ENCODE data around the gene MB.

Gene MB

DNA sequence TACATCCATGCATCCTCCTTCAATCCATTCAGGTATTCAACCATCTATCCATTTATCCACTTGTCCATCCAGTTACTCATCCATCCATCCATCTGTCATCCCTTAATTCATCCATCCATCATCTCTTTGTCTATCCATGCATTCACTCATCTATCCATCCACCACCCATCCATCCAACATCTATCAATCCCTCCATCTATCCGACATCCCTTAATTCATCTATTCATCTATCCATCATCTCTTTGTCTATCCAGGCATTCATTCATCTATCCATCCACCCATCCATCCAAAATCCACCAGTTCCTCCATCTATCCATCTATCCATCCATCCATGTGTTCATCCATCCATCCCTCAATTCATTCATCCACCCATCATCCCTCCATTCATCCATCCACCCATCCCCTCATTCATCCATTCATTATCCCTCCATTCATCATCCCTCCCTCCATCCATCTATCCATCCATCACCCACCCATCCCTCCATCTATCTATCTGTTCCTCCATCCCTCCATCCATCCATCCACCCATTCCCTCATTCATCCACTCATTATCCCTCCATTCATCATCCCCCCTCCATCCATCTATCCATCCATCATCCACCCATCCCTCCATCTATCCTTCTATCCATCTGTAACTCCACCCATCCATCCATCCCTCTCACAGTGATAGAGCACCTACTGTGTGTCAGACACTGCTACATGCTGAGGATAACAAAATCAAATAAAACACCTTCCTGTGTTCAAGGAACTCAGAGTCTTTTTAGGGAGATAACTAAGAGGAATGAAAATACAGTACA, 1.5 kb upstream of the MB start (continued):
- TF ChIP-seq, protein P1, sequence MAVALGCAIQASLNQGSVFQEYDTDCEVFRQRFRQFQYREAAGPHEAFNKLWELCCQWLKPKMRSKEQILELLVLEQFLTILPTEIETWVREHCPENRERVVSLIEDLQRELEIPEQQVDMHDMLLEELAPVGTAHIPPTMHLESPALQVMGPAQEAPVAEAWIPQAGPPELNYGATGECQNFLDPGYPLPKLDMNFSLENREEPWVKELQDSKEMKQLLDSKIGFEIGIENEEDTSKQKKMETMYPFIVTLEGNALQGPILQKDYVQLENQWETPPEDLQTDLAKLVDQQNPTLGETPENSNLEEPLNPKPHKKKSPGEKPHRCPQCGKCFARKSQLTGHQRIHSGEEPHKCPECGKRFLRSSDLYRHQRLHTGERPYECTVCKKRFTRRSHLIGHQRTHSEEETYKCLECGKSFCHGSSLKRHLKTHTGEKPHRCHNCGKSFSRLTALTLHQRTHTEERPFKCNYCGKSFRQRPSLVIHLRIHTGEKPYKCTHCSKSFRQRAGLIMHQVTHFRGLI (tag by site-specific recombination; IDR thresholded peaks at IDR 0.05), result no peak
- TF ChIP-seq ZNF629 (tag by site-specific recombination; IDR thresholded peaks at IDR 0.05) (no peak), ZNF311 (tag by site-specific recombination; IDR thresholded peaks at IDR 0.05; ENCODE audit: borderline replicate concordance) (no peak)

DNA sequence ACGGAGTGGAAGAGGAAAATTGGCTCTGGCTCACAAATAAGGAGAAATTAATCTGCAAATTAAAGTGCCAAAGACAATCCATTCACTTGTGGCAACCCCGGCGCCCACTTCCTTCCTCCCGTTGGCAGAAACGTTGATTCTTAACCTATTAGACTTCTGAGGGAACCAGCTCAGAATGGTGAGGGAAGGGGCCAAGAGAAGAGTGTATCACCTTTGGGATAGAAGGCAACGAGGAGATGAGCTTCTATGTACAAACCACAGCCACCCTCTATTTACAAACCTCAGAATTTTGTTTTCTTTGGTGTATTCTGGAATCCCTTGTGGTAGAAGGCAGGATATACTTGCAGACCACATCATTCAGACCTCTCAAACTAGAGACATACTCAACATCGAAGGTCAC, 1.1 kb downstream of the MB start:
- no peaks in the 10 kb centered on the region for H3K9me3 ChIP-seq (ENCODE audit: control insufficient read depth, insufficient read depth, low read depth, low read length)
- no peaks in the 10 kb centered on the region for H3K36me3 ChIP-seq (ENCODE audit: control insufficient read depth in 2 of 2, insufficient read depth in 1 of 2, low read length in 2 of 2)
- TF ChIP-seq ZNF394 (tag by site-specific recombination; IDR thresholded peaks at IDR 0.05; ENCODE audit: borderline replicate concordance), result no peak
- no peak for TF ChIP-seq ZNF223 (tag by site-specific recombination; IDR thresholded peaks at IDR 0.05)
- TF ChIP-seq FEZF1 (tag by site-specific recombination; IDR thresholded peaks at IDR 0.05), result no peak
- no peak for TF ChIP-seq ZNF560 (tag by site-specific recombination; IDR thresholded peaks at IDR 0.05; ENCODE audit: borderline replicate concordance)
- no peak for TF ChIP-seq REPIN1 (tag by site-specific recombination; IDR thresholded peaks at IDR 0.05; ENCODE audit: low read depth)
- TF ChIP-seq ZNF302 (tag by site-specific recombination; IDR thresholded peaks at IDR 0.05; ENCODE audit: low read depth), result no peak
- no peak for TF ChIP-seq KLF9 (tag by site-specific recombination; IDR thresholded peaks at IDR 0.05; ENCODE audit: low read depth)
- no peak for TF ChIP-seq ZNF514 (tag by site-specific recombination; IDR thresholded peaks at IDR 0.05)
- TF ChIP-seq, protein P2, sequence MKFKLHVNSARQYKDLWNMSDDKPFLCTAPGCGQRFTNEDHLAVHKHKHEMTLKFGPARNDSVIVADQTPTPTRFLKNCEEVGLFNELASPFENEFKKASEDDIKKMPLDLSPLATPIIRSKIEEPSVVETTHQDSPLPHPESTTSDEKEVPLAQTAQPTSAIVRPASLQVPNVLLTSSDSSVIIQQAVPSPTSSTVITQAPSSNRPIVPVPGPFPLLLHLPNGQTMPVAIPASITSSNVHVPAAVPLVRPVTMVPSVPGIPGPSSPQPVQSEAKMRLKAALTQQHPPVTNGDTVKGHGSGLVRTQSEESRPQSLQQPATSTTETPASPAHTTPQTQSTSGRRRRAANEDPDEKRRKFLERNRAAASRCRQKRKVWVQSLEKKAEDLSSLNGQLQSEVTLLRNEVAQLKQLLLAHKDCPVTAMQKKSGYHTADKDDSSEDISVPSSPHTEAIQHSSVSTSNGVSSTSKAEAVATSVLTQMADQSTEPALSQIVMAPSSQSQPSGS (tag by site-specific recombination; IDR thresholded peaks at IDR 0.05; ENCODE audit: low read depth), result no peak
- no peak for TF ChIP-seq OVOL3 (tag by site-specific recombination; IDR thresholded peaks at IDR 0.05)
- TF ChIP-seq, protein P3, sequence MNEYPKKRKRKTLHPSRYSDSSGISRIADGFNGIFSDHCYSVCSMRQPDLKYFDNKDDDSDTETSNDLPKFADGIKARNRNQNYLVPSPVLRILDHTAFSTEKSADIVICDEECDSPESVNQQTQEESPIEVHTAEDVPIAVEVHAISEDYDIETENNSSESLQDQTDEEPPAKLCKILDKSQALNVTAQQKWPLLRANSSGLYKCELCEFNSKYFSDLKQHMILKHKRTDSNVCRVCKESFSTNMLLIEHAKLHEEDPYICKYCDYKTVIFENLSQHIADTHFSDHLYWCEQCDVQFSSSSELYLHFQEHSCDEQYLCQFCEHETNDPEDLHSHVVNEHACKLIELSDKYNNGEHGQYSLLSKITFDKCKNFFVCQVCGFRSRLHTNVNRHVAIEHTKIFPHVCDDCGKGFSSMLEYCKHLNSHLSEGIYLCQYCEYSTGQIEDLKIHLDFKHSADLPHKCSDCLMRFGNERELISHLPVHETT (tag by site-specific recombination; IDR thresholded peaks at IDR 0.05), result no peak
- TF ChIP-seq ZNF202 (tag by site-specific recombination; IDR thresholded peaks at IDR 0.05; ENCODE audit: borderline replicate concordance), result no peak
- no peak for TF ChIP-seq ZNF707 (tag by site-specific recombination; IDR thresholded peaks at IDR 0.05)
- no peak for TF ChIP-seq ZNF555 (tag by site-specific recombination; conservative IDR thresholded peaks at IDR 0.05)
- no peak for TF ChIP-seq GLIS1 (tag by site-specific recombination; IDR thresholded peaks at IDR 0.05)
- TF ChIP-seq ZNF785 (tag by site-specific recombination; IDR thresholded peaks at IDR 0.05), result no peak
- TF ChIP-seq, protein P4, sequence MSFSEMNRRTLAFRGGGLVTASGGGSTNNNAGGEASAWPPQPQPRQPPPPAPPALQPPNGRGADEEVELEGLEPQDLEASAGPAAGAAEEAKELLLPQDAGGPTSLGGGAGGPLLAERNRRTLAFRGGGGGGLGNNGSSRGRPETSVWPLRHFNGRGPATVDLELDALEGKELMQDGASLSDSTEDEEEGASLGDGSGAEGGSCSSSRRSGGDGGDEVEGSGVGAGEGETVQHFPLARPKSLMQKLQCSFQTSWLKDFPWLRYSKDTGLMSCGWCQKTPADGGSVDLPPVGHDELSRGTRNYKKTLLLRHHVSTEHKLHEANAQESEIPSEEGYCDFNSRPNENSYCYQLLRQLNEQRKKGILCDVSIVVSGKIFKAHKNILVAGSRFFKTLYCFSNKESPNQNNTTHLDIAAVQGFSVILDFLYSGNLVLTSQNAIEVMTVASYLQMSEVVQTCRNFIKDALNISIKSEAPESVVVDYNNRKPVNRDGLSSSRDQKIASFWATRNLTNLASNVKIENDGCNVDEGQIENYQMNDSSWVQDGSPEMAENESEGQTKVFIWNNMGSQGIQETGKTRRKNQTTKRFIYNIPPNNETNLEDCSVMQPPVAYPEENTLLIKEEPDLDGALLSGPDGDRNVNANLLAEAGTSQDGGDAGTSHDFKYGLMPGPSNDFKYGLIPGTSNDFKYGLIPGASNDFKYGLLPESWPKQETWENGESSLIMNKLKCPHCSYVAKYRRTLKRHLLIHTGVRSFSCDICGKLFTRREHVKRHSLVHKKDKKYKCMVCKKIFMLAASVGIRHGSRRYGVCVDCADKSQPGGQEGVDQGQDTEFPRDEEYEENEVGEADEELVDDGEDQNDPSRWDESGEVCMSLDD (tag by site-specific recombination; IDR thresholded peaks at IDR 0.05), result no peak
- no peak for TF ChIP-seq ZNF621 (tag by site-specific recombination; IDR thresholded peaks at IDR 0.05)
- no peak for TF ChIP-seq ZNF433 (tag by site-specific recombination; IDR thresholded peaks at IDR 0.05; ENCODE audit: low read depth)
- TF ChIP-seq ZNF76 (tag by site-specific recombination; IDR thresholded peaks at IDR 0.05; ENCODE audit: borderline replicate concordance, low read depth), result no peak
- ChIA-PET CTCF (interaction anchor here (0.8 kb wide), 2 partner anchors 34 to 265 kb away, joined by 3 to 4 read pairs; no protein-coding TSS in a partner anchor), POLR2A (no interaction called here)
- no peak overlapping the region for H3K27ac ChIP-seq (ENCODE audit: extremely low read depth, low read depth, low read length)
- H3K4me3 ChIP-seq (ENCODE audit: low read depth, low read length), result no peak overlapping the region
- no peaks in the 10 kb centered on the region for H3K4me1 ChIP-seq (ENCODE audit: control insufficient read depth, insufficient read depth, low read length)

Data from HEK293 (cell line).